GM21737 (cell line): ENCODE data around the gene DOCK3.
"Not testable (repeated sequence)": the region's sequence is repeated elsewhere in the genome, so short reads cannot be mapped to it uniquely, and the experiment has no call there.

Experiments
- ATAC-seq: cut with Tn5 transposase; IDR thresholded peaks from one replicate; pipeline ENCODE4 v1.9.1; 2021; ENCODE audit warnings: mild to moderate bottlenecking, moderate library complexity; ENCODE audit not compliant: unreplicated experiment

Gene DOCK3

DNA sequence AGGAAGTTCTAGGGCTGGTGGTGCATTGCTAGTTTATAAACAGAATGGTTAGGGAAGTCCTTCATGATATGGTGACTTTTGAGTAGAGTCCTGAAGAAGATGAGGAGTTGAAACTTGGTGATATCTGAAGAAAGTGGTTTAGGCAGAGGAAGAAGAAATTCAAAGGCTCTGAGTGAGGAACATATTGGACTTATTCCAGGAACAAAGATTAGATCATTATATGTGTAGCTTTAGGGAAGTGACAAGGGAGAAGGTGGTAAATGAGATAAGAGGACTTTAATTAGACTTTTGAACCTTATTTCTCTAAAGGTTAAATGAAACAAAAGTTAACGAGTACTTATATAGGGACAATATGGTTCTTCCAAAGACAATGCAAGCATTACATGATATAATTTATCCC lies 286.7 kb downstream of the DOCK3 start:
- no peak for ATAC-seq

DNA sequence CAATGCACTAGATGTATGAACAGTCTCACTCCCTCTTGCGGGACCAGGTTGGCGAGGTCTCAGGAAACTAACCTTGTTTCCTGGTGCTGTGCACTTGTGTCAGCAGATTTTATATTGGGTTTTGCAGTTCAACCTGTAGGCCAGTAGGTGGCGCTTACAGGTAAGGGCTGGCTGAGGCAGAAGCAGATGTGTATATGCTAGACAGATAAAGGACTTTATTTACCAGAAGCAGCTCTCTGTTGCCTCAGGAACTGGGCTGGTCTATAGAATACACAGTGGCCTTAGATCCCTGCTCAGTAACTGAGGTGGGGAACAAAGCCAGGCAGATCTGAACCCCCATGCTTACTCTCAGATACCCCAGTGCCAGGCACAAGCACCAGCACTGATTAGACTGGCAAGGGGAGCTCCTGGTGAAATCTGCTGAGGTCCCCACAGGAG lies 296.8 kb downstream of the DOCK3 start:
- ATAC-seq, result no peak

DNA sequence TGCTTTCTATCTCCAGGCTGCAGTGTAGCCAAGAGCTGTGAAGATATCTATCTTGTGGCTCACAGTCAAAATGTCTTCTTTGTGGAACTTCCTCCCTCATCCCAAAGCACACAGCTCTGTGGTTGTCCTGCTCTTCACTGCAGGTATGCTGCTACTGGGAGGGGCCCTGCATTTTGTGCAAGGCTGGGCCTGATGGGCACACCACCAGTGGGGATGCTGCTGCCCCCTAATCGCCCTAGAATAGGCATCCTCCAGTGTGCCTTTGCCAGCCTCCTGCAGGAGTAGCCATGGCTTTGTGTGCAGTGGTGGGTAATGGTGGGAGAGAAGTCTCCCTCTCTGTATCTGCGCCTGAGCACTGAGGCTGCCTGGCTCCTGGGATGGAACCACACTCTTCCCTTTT lies 297.3 kb downstream of the DOCK3 start:
- no peak for ATAC-seq

DNA sequence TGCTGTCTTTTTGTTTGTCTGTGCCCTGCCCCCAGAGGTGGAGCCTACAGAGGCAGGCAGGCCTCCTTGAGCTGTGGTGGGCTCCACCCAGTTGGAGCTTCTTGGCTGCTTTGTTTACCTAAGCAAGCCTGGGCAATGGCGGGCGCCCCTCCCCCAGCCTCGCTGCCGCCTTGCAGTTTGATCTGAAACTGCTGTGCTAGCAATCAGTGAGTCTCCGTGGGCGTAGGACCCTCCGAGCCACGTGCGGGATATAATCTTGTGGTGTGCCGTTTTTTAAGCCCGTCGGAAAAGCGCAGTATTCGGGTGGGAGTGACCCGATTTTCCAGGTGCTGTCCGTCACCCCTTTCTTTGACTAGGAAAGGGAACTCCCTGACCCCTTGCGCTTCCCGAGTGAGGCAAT lies 303.9 kb downstream of the DOCK3 start:
- ATAC-seq, result not testable (repeated sequence)

DNA sequence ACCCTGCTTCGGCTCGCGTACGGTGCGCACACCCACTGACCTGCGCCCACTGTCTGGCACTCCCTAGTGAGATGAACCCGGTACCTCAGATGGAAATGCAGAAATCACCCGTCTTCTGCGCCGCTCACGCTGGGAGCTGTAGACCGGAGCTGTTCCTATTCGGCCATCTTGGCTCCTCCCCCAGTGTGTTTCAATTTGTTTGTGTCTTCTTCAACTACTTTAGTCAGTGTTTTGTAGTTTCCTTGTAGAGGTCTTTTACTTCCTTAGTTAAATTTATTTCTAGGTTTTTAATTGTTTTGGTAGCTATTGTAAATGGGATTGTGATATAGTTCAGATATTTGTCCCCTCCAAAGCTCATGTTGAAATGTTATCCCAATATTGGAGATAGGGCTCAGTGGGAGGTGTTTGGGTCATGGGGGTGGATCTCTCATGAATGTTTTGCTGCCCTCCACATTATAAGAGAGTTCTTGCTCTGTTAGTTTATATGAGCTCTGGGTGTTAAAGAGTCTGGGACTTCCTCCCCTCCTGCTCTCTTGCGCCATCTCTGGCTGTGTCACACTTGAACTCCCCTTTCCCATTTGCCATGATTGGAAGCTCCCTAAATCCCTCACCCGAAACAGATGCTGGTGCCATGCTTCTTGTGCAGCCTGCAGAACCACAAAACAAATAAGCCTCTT lies 304.4 kb downstream of the DOCK3 start:
- ATAC-seq, result no peak

DNA sequence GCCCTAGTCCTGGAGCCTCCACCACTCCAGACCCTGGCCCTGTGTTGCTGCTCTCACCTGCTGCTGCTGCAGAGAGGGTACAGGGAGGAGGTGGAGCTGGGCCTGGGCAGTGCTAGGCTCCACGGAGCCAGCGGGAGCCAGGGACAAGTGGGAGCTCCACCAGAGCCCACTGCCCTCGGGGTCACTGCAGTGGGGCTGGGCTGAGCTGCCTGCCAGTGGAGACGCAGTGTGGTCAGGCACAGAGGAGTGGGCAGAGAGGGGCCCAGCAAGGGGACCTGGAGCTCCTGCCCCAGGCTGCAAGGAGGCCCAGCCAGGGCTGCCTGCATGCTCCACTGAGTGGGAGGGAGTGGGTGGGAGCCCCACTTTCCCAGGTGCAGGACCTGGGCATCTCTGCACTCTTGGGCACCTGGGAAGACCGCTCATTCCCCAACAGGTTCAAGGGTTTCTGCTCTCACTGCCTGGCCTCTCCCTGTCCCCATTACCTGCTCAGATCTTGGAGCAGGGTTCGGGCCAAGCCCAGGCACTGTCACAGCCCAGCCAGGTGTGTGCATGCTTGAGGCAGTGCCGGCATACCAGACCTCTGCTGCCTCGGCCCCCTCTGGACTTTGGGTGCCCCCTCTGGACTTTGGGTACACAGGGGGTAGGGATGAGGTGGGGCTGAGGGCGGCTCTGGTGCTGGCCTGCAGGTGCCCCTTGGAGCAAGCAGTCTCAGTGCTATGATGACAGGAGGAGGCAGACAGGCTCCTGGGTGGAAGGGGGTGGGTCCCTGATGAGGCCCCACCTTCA lies 308.0 kb downstream of the DOCK3 start:
- no peak for ATAC-seq

DNA sequence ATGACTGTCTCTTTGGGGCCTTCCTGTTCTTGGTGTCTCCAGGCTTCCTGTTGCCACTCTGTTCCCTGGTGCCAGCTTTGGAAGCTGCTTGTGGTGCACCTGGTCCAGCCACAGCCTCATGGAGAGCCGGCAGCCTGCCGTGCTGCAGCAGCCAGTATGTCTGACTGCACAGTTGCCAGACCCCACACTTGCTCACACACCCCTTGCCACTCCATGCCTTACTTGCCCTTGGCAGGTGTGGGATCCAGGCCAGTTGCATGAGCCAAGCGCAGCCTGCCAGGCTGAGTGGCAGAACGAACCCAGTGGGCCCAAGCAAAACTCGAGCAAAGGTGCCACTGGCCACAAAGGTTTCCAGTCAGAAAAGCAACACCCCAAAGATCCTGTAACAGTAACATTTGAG lies 309.2 kb downstream of the DOCK3 start:
- ATAC-seq, result no peak

DNA sequence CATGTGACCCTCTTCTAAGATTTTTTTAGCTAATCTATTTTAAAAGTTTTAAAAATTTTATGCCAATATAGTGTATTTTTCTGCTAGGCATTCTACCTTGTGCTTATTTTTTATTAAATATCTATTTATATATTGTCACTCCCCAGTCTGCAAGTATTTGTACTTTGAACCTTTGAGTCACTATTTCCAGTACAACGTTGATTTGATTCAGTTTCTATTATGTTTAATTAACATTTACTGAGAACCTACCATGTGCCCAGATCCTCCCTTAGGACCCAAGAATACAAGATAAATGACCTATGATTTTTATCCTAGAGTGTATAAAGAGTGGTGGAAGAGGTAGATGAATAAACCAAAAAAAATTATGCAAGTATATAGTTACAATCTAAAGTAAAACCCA lies 311.2 kb downstream of the DOCK3 start:
- ATAC-seq, result no peak

DNA sequence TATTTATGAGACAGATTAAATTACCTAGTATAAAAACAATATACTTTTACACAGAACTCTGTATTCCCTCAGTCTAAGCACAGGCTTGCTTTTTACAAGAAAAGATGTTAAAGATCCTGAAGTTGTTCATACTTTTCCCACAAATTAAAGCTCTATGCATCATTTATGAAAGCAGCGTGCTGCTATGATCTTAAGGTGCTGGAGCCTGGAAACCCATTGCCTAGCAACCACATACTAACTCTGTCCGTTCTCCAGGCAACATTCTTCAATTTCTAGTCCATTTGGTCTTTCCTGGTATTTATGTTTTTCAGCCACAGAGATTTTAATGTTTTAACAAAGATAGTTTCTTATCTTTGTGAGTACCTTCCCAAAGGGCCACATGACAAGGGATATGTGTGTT lies 312.0 kb downstream of the DOCK3 start:
- ATAC-seq, result no peak

DNA sequence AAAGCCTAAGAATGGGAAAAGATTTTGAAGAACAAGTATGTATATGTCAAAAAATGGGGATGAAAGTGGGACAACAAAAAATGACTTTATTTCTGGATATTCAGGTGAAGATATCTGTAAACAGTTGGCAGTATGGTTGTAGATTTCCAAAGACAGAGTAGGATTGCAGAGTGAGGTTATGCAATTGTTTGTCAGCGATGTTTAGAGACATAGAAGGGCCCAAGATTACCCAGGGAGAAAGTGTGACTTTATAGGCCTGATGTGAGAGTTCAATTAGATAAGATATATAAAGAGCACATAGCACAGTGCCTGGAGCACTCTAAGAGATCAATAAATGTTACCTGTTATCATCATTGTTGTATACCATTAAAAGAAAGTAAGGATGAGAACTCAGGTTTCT lies 319.8 kb downstream of the DOCK3 start:
- no peak for ATAC-seq

DNA sequence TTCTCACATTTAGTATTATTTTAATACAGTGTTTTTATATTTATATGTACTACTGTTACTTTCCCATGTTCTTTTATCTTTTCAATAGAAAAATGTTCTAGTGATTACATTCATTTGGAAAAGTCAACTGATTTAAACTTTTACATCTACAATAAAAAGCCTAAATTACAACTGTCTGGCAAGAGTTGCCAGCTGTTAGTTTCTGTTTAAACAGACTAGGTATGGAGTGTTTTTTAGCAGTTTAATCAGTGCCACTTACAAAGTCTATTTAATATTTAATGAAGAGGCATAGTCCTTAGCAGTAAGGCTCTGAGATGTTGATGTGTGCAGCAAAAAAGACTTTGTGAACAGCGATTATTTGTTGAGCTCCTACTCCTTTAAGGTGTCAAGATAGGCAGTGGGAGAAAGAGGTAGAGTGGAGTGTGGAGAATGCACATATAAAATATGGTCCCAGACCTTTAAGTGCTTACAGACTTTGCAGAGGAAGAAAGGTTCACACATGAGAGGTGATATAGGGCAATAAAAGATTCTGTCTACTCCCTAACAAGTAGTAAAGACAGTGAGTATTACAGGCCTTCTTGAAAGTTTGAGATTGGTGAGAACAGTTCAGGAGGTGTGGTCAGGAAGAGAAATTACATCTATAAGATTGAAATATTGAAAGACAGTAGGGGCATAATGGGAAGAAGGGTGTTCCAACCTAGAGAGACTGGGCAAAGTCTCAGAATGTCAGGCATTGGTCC lies 320.5 kb downstream of the DOCK3 start:
- no peak for ATAC-seq

DNA sequence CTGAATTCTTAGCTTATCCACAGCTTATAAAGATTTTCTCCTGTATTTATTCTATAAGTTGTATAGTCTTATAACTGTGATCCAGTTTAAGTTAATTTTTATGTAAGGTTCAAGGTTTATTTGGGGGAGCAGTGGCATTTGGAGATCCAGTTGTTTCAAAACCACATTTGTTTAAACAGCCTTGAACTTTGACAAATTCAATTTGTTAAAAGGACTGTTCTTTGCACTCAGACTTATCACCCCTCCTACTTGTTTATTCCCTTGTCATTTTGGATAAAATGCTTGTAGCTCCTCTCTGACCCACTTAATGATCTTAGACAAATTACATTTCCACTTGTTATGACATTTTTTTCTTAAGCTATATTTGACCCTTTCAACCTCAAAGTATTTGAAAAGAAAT lies 327.8 kb downstream of the DOCK3 start:
- no peak for ATAC-seq

DNA sequence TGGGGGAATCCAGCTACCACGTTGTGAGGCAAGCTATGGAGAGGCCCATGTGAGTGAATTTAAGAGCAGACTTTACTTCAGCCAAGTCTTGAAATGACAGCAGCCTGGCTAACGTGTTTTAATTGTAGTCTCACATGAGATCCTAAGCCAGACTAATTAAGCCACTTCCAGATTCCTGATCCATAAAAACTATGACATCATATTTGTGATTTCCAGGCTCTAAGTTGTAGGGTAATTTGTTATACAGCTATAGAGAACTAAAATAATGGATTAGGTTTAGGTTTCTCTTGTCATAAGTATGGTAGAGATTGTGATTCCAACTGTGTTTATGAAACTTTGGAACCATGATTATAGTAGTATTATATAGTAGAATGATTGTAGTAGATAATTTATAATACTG lies 329.5 kb downstream of the DOCK3 start:
- no peak for ATAC-seq

DNA sequence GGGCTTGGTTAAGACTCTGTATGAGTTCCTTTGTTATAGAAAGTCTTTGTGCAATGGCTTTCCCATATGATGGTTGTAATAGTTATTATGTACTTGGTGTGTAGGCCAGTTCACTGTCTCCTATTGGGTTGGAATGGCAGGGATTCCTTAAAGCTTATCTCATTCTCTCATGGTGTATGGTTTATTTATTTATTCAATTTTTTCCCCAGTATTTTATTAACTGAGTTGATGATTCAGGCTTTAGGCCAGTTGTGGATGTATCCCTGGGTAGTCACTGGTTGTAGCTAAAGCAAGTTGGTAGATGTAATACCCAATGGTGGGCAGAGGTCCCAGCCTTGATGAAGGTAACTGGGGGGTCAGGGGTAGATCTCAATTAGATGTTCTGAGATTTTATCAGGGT lies 349.4 kb downstream of the DOCK3 start:
- ATAC-seq, result no peak

DNA sequence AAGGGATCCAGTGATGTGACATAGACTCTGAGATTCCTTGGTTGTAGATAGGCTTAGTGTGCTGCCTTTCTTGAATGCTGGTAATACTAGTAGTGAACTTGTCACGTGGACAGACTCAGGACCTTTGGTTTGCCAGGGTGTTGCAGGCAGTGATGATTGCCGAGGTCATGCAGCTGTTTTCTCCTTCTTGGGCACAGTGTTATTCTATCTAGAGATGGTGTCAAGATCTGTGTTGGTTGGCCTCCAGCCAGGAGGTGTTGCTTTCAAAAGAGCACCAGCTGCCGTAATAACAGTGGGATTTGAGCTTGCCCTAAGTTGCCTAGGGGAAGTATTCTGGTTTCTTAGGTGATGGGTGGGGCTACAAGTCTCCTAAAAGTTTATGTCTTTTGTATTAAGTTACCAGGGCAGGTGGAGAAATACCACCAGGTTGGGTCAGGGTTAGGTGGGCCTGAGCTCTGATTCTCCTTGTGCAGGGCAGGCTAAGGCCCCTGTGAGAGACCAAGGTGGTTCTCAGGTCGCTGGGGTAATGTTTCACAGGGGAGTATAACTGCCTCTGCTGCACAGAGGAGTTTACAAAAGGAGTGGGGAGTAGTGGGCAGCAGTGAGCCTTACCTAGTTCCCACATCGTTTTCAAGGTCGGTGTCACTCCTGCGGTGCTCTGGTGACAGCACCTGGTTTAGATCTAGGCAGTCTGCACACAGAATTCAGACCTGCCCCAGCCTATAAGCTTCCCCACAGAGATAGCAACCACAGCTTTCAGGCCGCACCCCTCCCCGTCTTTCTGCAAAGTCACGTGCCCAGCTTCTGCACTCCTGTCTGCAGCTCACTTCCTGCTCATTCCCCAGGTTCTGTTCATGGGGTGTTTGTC lies 350.3 kb downstream of the DOCK3 start:
- no peak for ATAC-seq

DNA sequence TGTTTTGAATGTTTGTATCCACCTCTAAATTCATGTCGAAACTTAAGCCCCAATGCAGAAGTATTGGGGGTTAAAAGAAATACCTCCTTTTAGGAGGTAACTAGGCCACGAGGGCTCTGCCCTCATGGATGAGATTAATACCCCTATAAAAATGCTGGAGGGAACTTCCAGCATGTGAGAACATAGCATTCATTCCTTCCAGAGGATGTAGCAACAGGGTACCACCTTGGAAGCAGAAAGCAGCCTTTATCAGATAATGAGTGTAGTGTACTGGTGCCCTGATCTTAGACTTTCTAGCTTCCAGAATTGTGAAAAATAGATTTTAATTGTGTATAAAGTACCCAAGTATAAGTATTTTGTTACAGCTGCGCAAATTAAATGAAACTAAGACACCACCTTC lies 356.9 kb downstream of the DOCK3 start:
- no peak for ATAC-seq

DNA sequence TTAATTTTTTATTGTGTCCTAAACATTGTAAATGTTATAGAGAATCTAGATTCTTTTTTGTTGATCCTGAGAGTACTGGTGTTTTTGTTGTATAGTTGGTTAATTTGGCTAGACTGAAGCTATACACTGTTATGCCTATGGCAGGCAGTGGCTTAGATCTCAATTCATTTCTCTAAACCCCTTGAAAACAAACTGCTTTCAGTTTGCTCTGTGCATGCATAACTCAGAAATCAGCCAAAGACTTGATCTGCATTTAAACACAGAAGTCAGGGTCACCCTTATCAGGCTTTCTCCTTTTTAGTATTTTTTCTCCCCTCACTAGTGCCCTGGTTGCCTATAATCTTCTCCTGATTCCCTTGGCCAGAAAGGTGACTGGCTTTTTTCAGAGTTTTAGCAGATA lies 360.9 kb downstream of the DOCK3 start:
- no peak for ATAC-seq

DNA sequence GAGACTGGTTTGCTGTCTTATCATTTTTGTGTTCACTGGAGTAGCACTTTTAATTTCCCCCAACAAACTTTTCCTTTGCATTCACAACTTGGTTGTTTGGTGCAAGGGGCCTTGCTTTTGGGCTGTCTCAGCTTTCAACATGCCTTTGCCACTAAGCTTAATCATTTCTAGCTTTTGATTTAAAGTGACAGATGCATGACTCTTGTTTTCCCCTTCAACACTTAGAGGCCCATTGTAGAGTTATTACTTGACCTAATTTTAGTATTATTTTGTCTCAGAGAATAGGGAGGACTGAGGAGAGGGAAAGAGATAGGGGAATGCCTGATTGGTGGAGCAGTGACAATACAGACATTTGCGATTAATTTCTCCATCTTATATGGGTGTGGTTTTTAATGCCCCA lies 370.3 kb downstream of the DOCK3 start:
- ATAC-seq, result no peak

DNA sequence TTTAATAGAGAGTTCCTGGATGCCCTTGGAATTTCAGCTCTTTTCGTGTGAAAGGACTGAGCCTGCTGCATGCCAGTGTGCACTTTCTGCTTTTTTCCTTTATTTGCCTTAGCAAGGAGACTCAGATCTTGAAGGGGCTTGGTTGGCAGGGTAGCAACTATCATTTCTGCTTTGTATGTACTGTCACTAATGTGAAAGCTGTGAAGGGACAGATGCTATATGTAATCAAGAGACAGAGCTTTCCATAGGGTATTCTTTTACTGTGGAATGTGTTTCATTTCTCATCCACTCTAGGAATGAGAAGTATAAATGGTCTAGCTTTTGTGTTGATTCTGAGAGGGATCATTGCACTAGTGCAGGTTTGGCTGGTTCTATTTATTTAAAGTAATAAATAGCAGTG lies 377.8 kb downstream of the DOCK3 start:
- no peak for ATAC-seq

DNA sequence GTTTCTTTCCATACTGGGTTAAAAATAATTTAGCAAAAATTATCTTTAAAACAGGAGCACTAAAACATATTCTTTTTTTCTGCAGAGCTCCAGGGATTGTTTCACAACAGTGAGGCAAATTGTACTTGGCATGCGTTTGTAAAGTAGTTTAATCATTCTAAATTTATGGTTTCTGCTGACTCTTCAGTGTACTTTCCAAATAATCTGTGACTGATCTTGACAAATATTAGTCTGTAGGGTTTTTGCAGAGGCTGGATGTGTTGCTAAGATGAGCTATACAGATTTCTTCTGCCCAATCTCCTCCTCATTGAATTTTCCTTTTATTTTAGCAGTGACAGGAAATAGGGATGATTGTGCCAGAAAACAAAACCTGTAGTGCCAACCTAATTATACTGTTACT lies 382.4 kb downstream of the DOCK3 start:
- ATAC-seq, result no peak

DNA sequence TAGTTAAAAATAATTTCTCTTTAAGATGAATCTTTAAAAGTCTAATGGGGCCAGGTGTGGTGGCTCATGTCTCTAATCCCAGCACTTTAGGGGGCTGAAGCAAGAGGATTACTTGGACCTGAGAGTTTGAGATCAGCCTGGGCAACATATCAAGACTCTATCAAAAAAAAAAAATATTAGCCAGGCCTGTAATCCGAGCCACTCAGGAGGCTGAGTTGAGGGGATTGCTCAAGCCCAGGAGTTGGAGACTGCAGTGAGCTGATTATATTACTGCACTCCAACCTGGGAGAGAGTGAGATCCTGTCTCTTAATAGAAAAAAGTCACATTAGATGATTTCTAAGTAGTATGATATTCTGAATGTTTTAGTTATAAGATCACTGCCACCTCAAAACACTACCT lies 388.3 kb downstream of the DOCK3 start:
- ATAC-seq, result no peak
